ENCODE data around the gene SLC28A1.

GRCh38 chr15:84883916-84884781 lies at the start of gene SLC28A1:
- TF ChIP-seq CTCF (IDR thresholded peaks at IDR 0.05; ENCODE audit: poor library complexity) = no peak
- TF ChIP-seq EZH2 (IDR thresholded peaks at IDR 0.05; ENCODE audit: borderline replicate concordance) = no peak
- no peak for TF ChIP-seq EZH2phosphoT487 (IDR thresholded peaks at IDR 0.05; ENCODE audit: low read depth, severe bottlenecking, unreplicated experiment)

All from hepatocyte (in vitro differentiated cells).